Measurements from ENCODE around the gene HIGD1A.
A peak's percentile ranks its signal among the peaks of the same experiment; 100 is the strongest.

Gene HIGD1A

GRCh38 chr3:42764115-42764514 is 40.2 kb downstream of the HIGD1A start:
- H3K36me3 ChIP-seq (ENCODE audit: insufficient read depth, low read length) = no peaks in the 10 kb centered on the region
- H3K9ac ChIP-seq (ENCODE audit: low read depth, low read length) = no peak overlapping the region
- peaks cover 10% of the 10 kb centered on the region for H3K4me1 ChIP-seq (ENCODE audit: control insufficient read depth, insufficient read depth, low read length)
- H3K4me2 ChIP-seq (ENCODE audit: low read length) = no peak overlapping the region
- no peak overlapping the region for H3K4me3 ChIP-seq (ENCODE audit: low read length)
- no peaks in the 10 kb centered on the region for H3K27me3 ChIP-seq (ENCODE audit: control insufficient read depth, insufficient read depth, low read length)
- no peaks in the 10 kb centered on the region for H3K9me3 ChIP-seq (replicated peaks; ENCODE audit: low read length)

GRCh38 chr3:42763021-42763420 is 41.3 kb downstream of the HIGD1A start:
- Histone ChIP-seq H3K4me3 (ENCODE audit: low read length) (no peak overlapping the region), H3K9ac (ENCODE audit: low read depth, low read length) (no peak overlapping the region), H3K9me3 (replicated peaks; ENCODE audit: low read length) (no peaks in the 10 kb centered on the region), H3K27me3 (ENCODE audit: control insufficient read depth, insufficient read depth, low read length) (no peaks in the 10 kb centered on the region), H3K36me3 (ENCODE audit: insufficient read depth, low read length) (no peaks in the 10 kb centered on the region), H3K4me1 (ENCODE audit: control insufficient read depth, insufficient read depth, low read length) (peaks cover 10% of the 10 kb centered on the region), H3K4me2 (ENCODE audit: low read length) (peak overlapping the region; percentile 13)

- Histone ChIP-seq H3K9me3 (replicated peaks; ENCODE audit: low read length) (no peaks in the 10 kb centered on the region), H3K4me1 (ENCODE audit: control insufficient read depth, insufficient read depth, low read length) (peaks cover 10% of the 10 kb centered on the region), H3K27me3 (ENCODE audit: control insufficient read depth, insufficient read depth, low read length) (no peaks in the 10 kb centered on the region), H3K9ac (ENCODE audit: low read depth, low read length) (no peak overlapping the region), H3K4me3 (ENCODE audit: low read length) (no peak overlapping the region), H3K36me3 (ENCODE audit: insufficient read depth, low read length) (no peaks in the 10 kb centered on the region), H3K4me2 (ENCODE audit: low read length) (no peak overlapping the region)
These were observed 42.1 kb downstream of the HIGD1A start for GRCh38 chr3:42762046-42762724.

- H3K27me3 ChIP-seq (ENCODE audit: control insufficient read depth, insufficient read depth, low read length) = peaks cover 5% of the 10 kb centered on the region
- no peak overlapping the region for H3K9ac ChIP-seq (ENCODE audit: low read depth, low read length)
- no peaks in the 10 kb centered on the region for H3K9me3 ChIP-seq (replicated peaks; ENCODE audit: low read length)
- no peak overlapping the region for H3K4me3 ChIP-seq (ENCODE audit: low read length)
- H3K36me3 ChIP-seq (ENCODE audit: insufficient read depth, low read length) = no peaks in the 10 kb centered on the region
- H3K4me2 ChIP-seq (ENCODE audit: low read length) = no peak overlapping the region
- H3K4me1 ChIP-seq (ENCODE audit: control insufficient read depth, insufficient read depth, low read length) = peaks cover 9% of the 10 kb centered on the region
These were observed 46.2 kb downstream of the HIGD1A start for GRCh38 chr3:42758126-42758525.

GRCh38 chr3:42756681-42757213 is 47.5 kb downstream of the HIGD1A start:
- no peaks in the 10 kb centered on the region for H3K9me3 ChIP-seq (replicated peaks; ENCODE audit: low read length)
- H3K4me1 ChIP-seq (ENCODE audit: control insufficient read depth, insufficient read depth, low read length) = peaks cover 5% of the 10 kb centered on the region
- H3K4me3 ChIP-seq (ENCODE audit: low read length) = no peak overlapping the region
- H3K36me3 ChIP-seq (ENCODE audit: insufficient read depth, low read length) = no peaks in the 10 kb centered on the region
- no peak overlapping the region for H3K4me2 ChIP-seq (ENCODE audit: low read length)
- H3K9ac ChIP-seq (ENCODE audit: low read depth, low read length) = no peak overlapping the region
- peaks cover 5% of the 10 kb centered on the region for H3K27me3 ChIP-seq (ENCODE audit: control insufficient read depth, insufficient read depth, low read length)

GRCh38 chr3:42755681-42756578 is 48.4 kb downstream of the HIGD1A start:
- no peak overlapping the region for H3K4me3 ChIP-seq (ENCODE audit: low read length)
- H3K36me3 ChIP-seq (ENCODE audit: insufficient read depth, low read length) = no peaks in the 10 kb centered on the region
- no peak overlapping the region for H3K9ac ChIP-seq (ENCODE audit: low read depth, low read length)
- H3K27me3 ChIP-seq (ENCODE audit: control insufficient read depth, insufficient read depth, low read length) = peaks cover 5% of the 10 kb centered on the region
- H3K4me2 ChIP-seq (ENCODE audit: low read length) = no peak overlapping the region
- no peaks in the 10 kb centered on the region for H3K9me3 ChIP-seq (replicated peaks; ENCODE audit: low read length)
- H3K4me1 ChIP-seq (ENCODE audit: control insufficient read depth, insufficient read depth, low read length) = peaks cover 3% of the 10 kb centered on the region

GRCh38 chr3:42753757-42754156 is 50.5 kb downstream of the HIGD1A start:
- Histone ChIP-seq H3K4me3 (ENCODE audit: low read length) (no peak overlapping the region), H3K4me2 (ENCODE audit: low read length) (no peak overlapping the region), H3K9ac (ENCODE audit: low read depth, low read length) (no peak overlapping the region), H3K27me3 (ENCODE audit: control insufficient read depth, insufficient read depth, low read length) (peaks cover 5% of the 10 kb centered on the region), H3K36me3 (ENCODE audit: insufficient read depth, low read length) (no peaks in the 10 kb centered on the region), H3K9me3 (replicated peaks; ENCODE audit: low read length) (no peaks in the 10 kb centered on the region), H3K4me1 (ENCODE audit: control insufficient read depth, insufficient read depth, low read length) (no peaks in the 10 kb centered on the region)

- Histone ChIP-seq H3K9me3 (replicated peaks; ENCODE audit: low read length) (no peaks in the 10 kb centered on the region), H3K4me3 (ENCODE audit: low read length) (no peak overlapping the region), H3K9ac (ENCODE audit: low read depth, low read length) (no peak overlapping the region), H3K36me3 (ENCODE audit: insufficient read depth, low read length) (no peaks in the 10 kb centered on the region), H3K4me2 (ENCODE audit: low read length) (no peak overlapping the region), H3K4me1 (ENCODE audit: control insufficient read depth, insufficient read depth, low read length) (no peaks in the 10 kb centered on the region), H3K27me3 (ENCODE audit: control insufficient read depth, insufficient read depth, low read length) (peaks cover 5% of the 10 kb centered on the region)
These were observed 51.3 kb downstream of the HIGD1A start for GRCh38 chr3:42752961-42753360.

GRCh38 chr3:42752441-42752840 is 51.8 kb downstream of the HIGD1A start:
- H3K4me2 ChIP-seq (ENCODE audit: low read length) = no peak overlapping the region
- no peaks in the 10 kb centered on the region for H3K4me1 ChIP-seq (ENCODE audit: control insufficient read depth, insufficient read depth, low read length)
- no peaks in the 10 kb centered on the region for H3K9me3 ChIP-seq (replicated peaks; ENCODE audit: low read length)
- H3K27me3 ChIP-seq (ENCODE audit: control insufficient read depth, insufficient read depth, low read length) = peaks cover 5% of the 10 kb centered on the region
- no peak overlapping the region for H3K4me3 ChIP-seq (ENCODE audit: low read length)
- no peak overlapping the region for H3K9ac ChIP-seq (ENCODE audit: low read depth, low read length)
- H3K36me3 ChIP-seq (ENCODE audit: insufficient read depth, low read length) = no peaks in the 10 kb centered on the region

GRCh38 chr3:42751609-42752008 is 52.7 kb downstream of the HIGD1A start:
- H3K9me3 ChIP-seq (replicated peaks; ENCODE audit: low read length) = no peaks in the 10 kb centered on the region
- H3K36me3 ChIP-seq (ENCODE audit: insufficient read depth, low read length) = no peaks in the 10 kb centered on the region
- H3K4me2 ChIP-seq (ENCODE audit: low read length) = no peak overlapping the region
- H3K9ac ChIP-seq (ENCODE audit: low read depth, low read length) = no peak overlapping the region
- H3K4me3 ChIP-seq (ENCODE audit: low read length) = no peak overlapping the region
- no peaks in the 10 kb centered on the region for H3K4me1 ChIP-seq (ENCODE audit: control insufficient read depth, insufficient read depth, low read length)
- H3K27me3 ChIP-seq (ENCODE audit: control insufficient read depth, insufficient read depth, low read length) = peaks cover 5% of the 10 kb centered on the region

- Histone ChIP-seq H3K27me3 (ENCODE audit: control insufficient read depth, insufficient read depth, low read length) (peaks cover 5% of the 10 kb centered on the region), H3K36me3 (ENCODE audit: insufficient read depth, low read length) (no peaks in the 10 kb centered on the region), H3K9ac (ENCODE audit: low read depth, low read length) (no peak overlapping the region), H3K4me1 (ENCODE audit: control insufficient read depth, insufficient read depth, low read length) (no peaks in the 10 kb centered on the region), H3K4me3 (ENCODE audit: low read length) (no peak overlapping the region), H3K4me2 (ENCODE audit: low read length) (no peak overlapping the region), H3K9me3 (replicated peaks; ENCODE audit: low read length) (no peaks in the 10 kb centered on the region)
These were observed 53.5 kb downstream of the HIGD1A start for GRCh38 chr3:42750834-42751233.
